C4-2B (cell line): ENCODE measurements around the gene TUBGCP6.

Experiments used
- ZFX ChIP-seq: fragments of 450-650 bp; IDR thresholded peaks from 2 replicates; pipeline ENCODE4 v1.6.1; 2017
- TF ChIP-seq, protein P1 (sequence below): fragments of 450-650 bp; conservative IDR thresholded peaks from 2 replicates; pipeline ENCODE4 v1.5.1; 2017; ENCODE audit warnings: mild to moderate bottlenecking

DNA sequence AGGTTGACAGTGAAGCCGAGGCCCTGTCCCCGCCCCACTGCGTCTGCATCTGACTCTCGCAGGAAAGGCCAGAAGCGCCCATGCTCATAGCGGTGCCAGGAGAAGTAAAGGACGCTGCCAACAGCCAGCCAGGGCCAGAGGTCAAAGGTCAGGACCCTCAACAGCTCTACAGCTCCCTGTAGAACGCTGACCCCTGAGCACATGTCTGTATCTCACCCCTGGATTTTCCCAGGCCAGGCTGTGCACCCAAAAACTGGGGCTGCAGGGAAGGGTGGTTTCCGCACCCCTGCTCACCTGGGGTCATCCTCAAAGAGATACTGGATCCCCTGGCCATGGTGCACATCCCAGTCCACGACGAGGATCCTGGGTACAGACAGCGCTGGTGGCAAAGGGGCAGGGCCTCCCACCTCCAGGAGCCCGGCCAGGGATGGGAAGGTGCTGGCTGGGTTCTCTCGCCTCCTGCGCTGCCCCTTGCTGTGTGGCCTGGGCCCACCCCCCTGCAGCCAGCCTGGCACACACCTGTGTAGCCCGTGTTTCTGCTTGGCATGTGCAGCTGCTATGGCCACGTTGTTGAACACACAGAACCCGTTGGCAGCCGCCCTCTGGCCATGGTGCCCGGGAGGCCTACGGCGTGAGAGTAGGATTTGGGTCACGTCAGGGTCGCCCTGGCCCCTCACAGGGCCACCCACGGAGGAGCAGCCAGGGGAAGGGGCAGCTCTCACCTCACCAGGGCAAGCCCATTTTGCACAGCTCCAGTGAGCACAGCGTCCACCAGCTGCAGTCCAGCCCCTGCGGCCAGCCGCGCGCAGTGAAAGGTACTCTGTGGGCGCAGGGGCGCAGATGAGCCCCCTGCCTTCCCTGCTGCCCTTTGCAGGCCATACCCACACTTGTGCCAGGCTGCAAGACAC, 4.8 kb upstream of the TUBGCP6 start:
- TF ChIP-seq, protein P1, sequence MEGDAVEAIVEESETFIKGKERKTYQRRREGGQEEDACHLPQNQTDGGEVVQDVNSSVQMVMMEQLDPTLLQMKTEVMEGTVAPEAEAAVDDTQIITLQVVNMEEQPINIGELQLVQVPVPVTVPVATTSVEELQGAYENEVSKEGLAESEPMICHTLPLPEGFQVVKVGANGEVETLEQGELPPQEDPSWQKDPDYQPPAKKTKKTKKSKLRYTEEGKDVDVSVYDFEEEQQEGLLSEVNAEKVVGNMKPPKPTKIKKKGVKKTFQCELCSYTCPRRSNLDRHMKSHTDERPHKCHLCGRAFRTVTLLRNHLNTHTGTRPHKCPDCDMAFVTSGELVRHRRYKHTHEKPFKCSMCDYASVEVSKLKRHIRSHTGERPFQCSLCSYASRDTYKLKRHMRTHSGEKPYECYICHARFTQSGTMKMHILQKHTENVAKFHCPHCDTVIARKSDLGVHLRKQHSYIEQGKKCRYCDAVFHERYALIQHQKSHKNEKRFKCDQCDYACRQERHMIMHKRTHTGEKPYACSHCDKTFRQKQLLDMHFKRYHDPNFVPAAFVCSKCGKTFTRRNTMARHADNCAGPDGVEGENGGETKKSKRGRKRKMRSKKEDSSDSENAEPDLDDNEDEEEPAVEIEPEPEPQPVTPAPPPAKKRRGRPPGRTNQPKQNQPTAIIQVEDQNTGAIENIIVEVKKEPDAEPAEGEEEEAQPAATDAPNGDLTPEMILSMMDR: no peak
- no peak for TF ChIP-seq ZFX
